CD14-positive monocyte (primary cell): ENCODE measurements around the gene TSPYL1. TPM values are rescaled to one million over a fixed set of nuclear protein-coding genes. Genes with fewer than 3 reads are reported as not detected.
A peak's percentile ranks its signal among the peaks of the same experiment; 100 is the strongest.

Source experiments
- DNase-seq, 3 donors: peaks; one replicate each; pipeline ENCODE4 v3.0.0-alpha.2; 2011 to 2022
- H2AFZ ChIP-seq: 2 replicates; pipeline ENCODE4 v1.6.0; 2012; ENCODE audit warnings: mild to moderate bottlenecking, low read depth, low read length, inconsistent platforms; ENCODE audit not compliant: insufficient read depth, poor library complexity, severe bottlenecking
- H3K27ac ChIP-seq, 2 donors: 1 replicate in 1 of 2; 2 replicates in 1 of 2; pipeline ENCODE4 v1.5.1; 2012 to 2013; ENCODE audit warnings: low read length in 2 of 2, control low read depth in 1 of 2, inconsistent platforms in 1 of 2, low read depth in 1 of 2, mild to moderate bottlenecking in 1 of 2
- H3K27me3 ChIP-seq, 2 donors: one replicate each; pipeline versions ENCODE4 v1.6.0 to v1.6.1; 2011 to 2013; ENCODE audit warnings: low read length in 2 of 2; ENCODE audit not compliant: control insufficient read depth in 2 of 2, insufficient read depth in 2 of 2
- H3K36me3 ChIP-seq, 2 donors: replicated peaks in 1 of 2; 1 replicate in 1 of 2; 2 replicates in 1 of 2; pipeline versions ENCODE4 v1.5.1 to v1.6.1; 2012 to 2013; ENCODE audit warnings: low read length in 2 of 2, control low read depth in 1 of 2, inconsistent platforms in 1 of 2, mild to moderate bottlenecking in 1 of 2; ENCODE audit not compliant: insufficient read depth in 2 of 2, control insufficient read depth in 1 of 2
- H3K4me1 ChIP-seq, 2 donors: 1 replicate in 1 of 2; 2 replicates in 1 of 2; pipeline versions ENCODE4 v1.5.1 to v1.6.1; 2012 to 2013; ENCODE audit warnings: low read length in 2 of 2, control low read depth in 1 of 2, inconsistent platforms in 1 of 2, mild to moderate bottlenecking in 1 of 2, moderate library complexity in 1 of 2; ENCODE audit not compliant: insufficient read depth in 2 of 2, control insufficient read depth in 1 of 2
- H3K4me2 ChIP-seq: replicated peaks from 2 replicates; pipeline ENCODE3; 2012; ENCODE audit warnings: low read length, moderate library complexity, mild to moderate bottlenecking; ENCODE audit not compliant: poor library complexity, severe bottlenecking; ENCODE audit errors: extremely low read depth
- H3K4me3 ChIP-seq, 3 experiments: fragments of 200-600 bp in 1 of 3; sonication (generic) in 1 of 3; replicated peaks in 1 of 3; 1 replicate in 2 of 3; 2 replicates in 1 of 3; pipeline ENCODE4 v1.5.1; 2011 to 2013; ENCODE audit warnings: low read length in 3 of 3, mild to moderate bottlenecking in 3 of 3, control low read depth in 2 of 3, low read depth in 2 of 3, inconsistent platforms in 1 of 3, moderate library complexity in 1 of 3
- H3K79me2 ChIP-seq: 2 replicates; pipeline ENCODE4 v1.6.0; 2012; ENCODE audit warnings: mild to moderate bottlenecking, control low read depth, inconsistent platforms, low read length, moderate library complexity; ENCODE audit not compliant: insufficient read depth
- H3K9ac ChIP-seq: 2 replicates; pipeline ENCODE4 v1.6.0; 2017; ENCODE audit warnings: low read length, mild to moderate bottlenecking; ENCODE audit not compliant: insufficient read depth, poor library complexity, severe bottlenecking
- H3K9me3 ChIP-seq, 2 donors: replicated peaks in 1 of 2; 1 replicate in 1 of 2; 2 replicates in 1 of 2; pipeline versions ENCODE4 v1.5.1 to v1.6.1; 2012 to 2013; ENCODE audit warnings: low read length in 2 of 2, control low read depth in 1 of 2; ENCODE audit not compliant: control insufficient read depth in 1 of 2, insufficient read depth in 1 of 2
- H4K20me1 ChIP-seq: 2 replicates; pipeline ENCODE4 v1.6.0; 2012; ENCODE audit warnings: mild to moderate bottlenecking, low read length, control low read depth, moderate library complexity; ENCODE audit not compliant: insufficient read depth
- H3K27ac Mint-ChIP-seq, 7 donors: one replicate each; pipeline ENCODE4 v1.8.0; 2020; ENCODE audit warnings: mild to moderate bottlenecking in 7 of 7, mixed read lengths in 7 of 7, moderate library complexity in 6 of 7, inconsistent platforms in 2 of 7
- H3K27me3 Mint-ChIP-seq, 3 donors: one replicate each; pipeline ENCODE4 v1.8.0; 2021 to 2022; ENCODE audit warnings: low read depth in 3 of 3, mild to moderate bottlenecking in 3 of 3, mixed read lengths in 3 of 3, moderate library complexity in 3 of 3, inconsistent platforms in 1 of 3
- H3K36me3 Mint-ChIP-seq, 2 donors: one replicate each; pipeline ENCODE4 v1.8.0; 2020; ENCODE audit warnings: mixed read lengths in 2 of 2, inconsistent platforms in 1 of 2, mild to moderate bottlenecking in 1 of 2
- H3K4me1 Mint-ChIP-seq: one replicate; pipeline ENCODE4 v1.8.0; 2020; ENCODE audit warnings: mild to moderate bottlenecking, mixed read lengths
- H3K4me3 Mint-ChIP-seq, 2 donors: one replicate each; pipeline ENCODE4 v1.8.0; 2020; ENCODE audit warnings: mild to moderate bottlenecking in 2 of 2, mixed read lengths in 2 of 2, moderate library complexity in 1 of 2
- H3K9me3 Mint-ChIP-seq, 7 donors: one replicate each; pipeline ENCODE4 v1.8.0; 2020 to 2022; ENCODE audit warnings: mixed read lengths in 7 of 7, mild to moderate bottlenecking in 6 of 7, moderate library complexity in 6 of 7, inconsistent platforms in 2 of 7
- WGBS: methylation state at CpG from one replicate; pipeline ENCODE4 v1.1.5; 2013; ENCODE audit warnings: missing lambda C conversion rate; ENCODE audit not compliant: insufficient coverage; 5-methylcytosine and 5-hydroxymethylcytosine counted together
- intact Hi-C, 2 donors: fragments of 100-400 bp; cut with micrococcal nuclease; formaldehyde crosslinking; loops; one replicate each; pipeline versions ENCODE4 v1.15.0 to v1.15.1; 2023
- polyA plus RNA-seq, 3 donors: library from polyadenylated mRNA; depleted of rRNA in 1 of 3; unstranded in 2 of 3; stranded (reverse) in 1 of 3; fragments of 300-500 nt in 2 of 3; fragments of >200 nt in 1 of 3; fragmentation: Illumina TruSeq in 2 of 3; gene quantifications; 1 replicate in 2 of 3; 2 replicates in 1 of 3; pipeline ENCODE4 v1.2.3, GENCODE V29; 2012 to 2021
- TF ChIP-seq, protein P1 (sequence below): fragments of 200-600 bp; IDR thresholded peaks from one replicate; pipeline ENCODE4 v1.8.0; 2022; ENCODE audit warnings: antibody characterized with exemption, mild to moderate bottlenecking

Gene TSPYL1
- polyA plus RNA-seq, 3 donors, result 19.6 to 21.0 (median 20.0) TPM

DNA sequence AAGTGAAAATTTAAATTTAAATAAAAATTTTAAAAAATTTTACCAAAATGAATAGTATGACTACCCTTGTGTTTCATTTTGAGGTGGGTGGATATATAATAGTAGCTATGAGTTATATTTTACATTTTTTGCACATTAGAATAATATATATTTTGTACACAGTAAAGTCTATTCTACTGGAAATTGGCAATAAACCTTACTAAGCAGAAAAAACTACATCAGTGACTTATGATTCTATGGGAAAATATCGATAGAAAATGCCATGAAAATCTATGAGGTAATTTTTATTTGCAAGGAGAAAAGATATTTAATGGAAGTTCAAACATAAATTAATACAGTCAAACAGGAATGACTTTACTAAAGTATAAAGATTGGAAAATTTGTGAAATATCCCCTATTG is 23.0 kb downstream of the TSPYL1 start:
- DNase-seq, result no peak
- H3K27ac ChIP-seq, result no peak overlapping the region
- peaks cover 14% of the 10 kb centered on the region for H3K79me2 ChIP-seq
- no peak overlapping the region for H3K9ac ChIP-seq
- no peaks in the 10 kb centered on the region for H4K20me1 ChIP-seq
- H3K4me1 Mint-ChIP-seq, result peaks cover 5% of the 10 kb centered on the region
- H3K36me3 ChIP-seq, result no peaks in the 10 kb centered on the region
- intact Hi-C loops, result no loop called here
- peaks cover 13 to 20% of the 10 kb centered on the region in 2 donors for H3K4me1 ChIP-seq
- H3K27me3 Mint-ChIP-seq, result no peaks in the 10 kb centered on the region
- no peak overlapping the region for H2AFZ ChIP-seq
- H3K36me3 Mint-ChIP-seq, result no peaks in the 10 kb centered on the region
- no peak overlapping the region for H3K4me2 ChIP-seq
- no peak overlapping the region for H3K4me3 Mint-ChIP-seq
- no peaks in the 10 kb centered on the region for H3K9me3 Mint-ChIP-seq
- no peak overlapping the region for H3K27ac Mint-ChIP-seq
- WGBS, result no CpG with 5 or more reads among the region's 1 CpG
- no peaks in the 10 kb centered on the region for H3K27me3 ChIP-seq
- H3K4me3 ChIP-seq, result no peak overlapping the region
- no peaks in the 10 kb centered on the region for H3K9me3 ChIP-seq
- TF ChIP-seq, protein P1, sequence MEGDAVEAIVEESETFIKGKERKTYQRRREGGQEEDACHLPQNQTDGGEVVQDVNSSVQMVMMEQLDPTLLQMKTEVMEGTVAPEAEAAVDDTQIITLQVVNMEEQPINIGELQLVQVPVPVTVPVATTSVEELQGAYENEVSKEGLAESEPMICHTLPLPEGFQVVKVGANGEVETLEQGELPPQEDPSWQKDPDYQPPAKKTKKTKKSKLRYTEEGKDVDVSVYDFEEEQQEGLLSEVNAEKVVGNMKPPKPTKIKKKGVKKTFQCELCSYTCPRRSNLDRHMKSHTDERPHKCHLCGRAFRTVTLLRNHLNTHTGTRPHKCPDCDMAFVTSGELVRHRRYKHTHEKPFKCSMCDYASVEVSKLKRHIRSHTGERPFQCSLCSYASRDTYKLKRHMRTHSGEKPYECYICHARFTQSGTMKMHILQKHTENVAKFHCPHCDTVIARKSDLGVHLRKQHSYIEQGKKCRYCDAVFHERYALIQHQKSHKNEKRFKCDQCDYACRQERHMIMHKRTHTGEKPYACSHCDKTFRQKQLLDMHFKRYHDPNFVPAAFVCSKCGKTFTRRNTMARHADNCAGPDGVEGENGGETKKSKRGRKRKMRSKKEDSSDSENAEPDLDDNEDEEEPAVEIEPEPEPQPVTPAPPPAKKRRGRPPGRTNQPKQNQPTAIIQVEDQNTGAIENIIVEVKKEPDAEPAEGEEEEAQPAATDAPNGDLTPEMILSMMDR, result no peak

DNA sequence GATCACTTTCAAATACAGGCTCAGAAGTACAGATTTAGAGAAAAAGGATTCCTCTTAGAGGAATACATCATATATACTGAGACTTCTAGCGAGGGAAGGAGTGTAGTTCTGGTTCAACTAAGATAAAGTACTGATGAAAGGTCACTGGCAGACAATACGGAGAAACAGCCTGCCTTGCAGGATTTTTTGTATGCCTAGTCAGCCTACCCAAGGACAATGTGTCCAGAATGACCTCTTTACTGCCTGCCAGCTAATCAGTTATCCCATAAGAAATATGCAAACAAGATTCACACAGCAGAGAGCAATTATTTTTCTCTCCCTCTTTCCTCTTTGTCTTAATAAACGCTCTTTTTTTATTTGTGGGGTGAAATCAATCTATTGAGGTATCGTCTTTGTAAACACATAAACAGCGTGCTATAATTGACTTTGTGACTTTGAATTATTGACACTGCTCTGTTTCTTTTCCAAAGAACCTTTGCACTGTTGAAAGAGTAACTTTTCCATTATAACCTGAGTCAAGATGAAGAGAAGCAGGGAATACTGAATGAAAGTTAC is 24.4 kb downstream of the TSPYL1 start:
- 20% methylated on average over 1 of the region's 5 CpGs for WGBS
- no peak overlapping the region for H3K4me3 ChIP-seq
- intact Hi-C loops, result no loop called here
- peaks cover 14% of the 10 kb centered on the region for H3K79me2 ChIP-seq
- Mint-ChIP-seq H3K36me3 (no peaks in the 10 kb centered on the region), H3K27ac (no peak overlapping the region), H3K27me3 (no peaks in the 10 kb centered on the region), H3K9me3 (no peaks in the 10 kb centered on the region), H3K4me1 (peaks cover 18% of the 10 kb centered on the region), H3K4me3 (no peak overlapping the region)
- peaks cover 13 to 20% of the 10 kb centered on the region in 2 donors for H3K4me1 ChIP-seq
- H3K9me3 ChIP-seq, result no peaks in the 10 kb centered on the region
- no peaks in the 10 kb centered on the region for H3K27me3 ChIP-seq
- H3K36me3 ChIP-seq, result no peaks in the 10 kb centered on the region
- DNase-seq, result no peak
- TF ChIP-seq, protein P1, result no peak
- H3K4me2 ChIP-seq, result no peak overlapping the region
- H3K27ac ChIP-seq, result no peak overlapping the region
- H3K9ac ChIP-seq, result no peak overlapping the region
- H4K20me1 ChIP-seq, result no peaks in the 10 kb centered on the region
- peak overlapping the region; percentile 99 for H2AFZ ChIP-seq
